Stimulated activated CD4-positive, alpha-beta T cell treated with anti-CD3 and anti-CD28 coated beads, Interleukin-1b, Interleukin-23, amount 100 ng/mL, for 48 hours (primary cell): Measurements from ENCODE around the gene NRP2.

Experiments
- DNase-seq: peaks from one replicate; pipeline ENCODE4 v3.0.0-alpha.2; 2020

The NRP2 gene

DNA sequence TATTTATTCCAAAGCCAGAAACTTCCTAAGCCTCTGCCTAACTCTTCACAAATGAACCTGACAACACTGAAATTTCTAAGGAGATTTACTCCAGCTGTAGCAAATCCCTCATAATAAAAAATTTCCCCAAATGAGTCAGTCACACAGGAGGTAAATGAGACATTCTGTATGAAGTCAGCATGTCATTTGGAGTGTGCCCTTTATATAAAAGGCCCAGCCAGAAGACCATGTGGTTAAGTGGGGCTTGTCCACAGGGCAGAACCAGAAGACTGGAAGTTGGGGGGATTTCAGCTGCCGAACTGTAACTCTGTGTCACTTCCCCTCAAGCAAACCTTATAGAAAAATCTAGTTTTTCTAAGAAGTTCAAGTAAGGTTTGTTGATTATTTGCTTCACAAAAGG, 30.2 kb downstream of the NRP2 start:
- no peak for DNase-seq

DNA sequence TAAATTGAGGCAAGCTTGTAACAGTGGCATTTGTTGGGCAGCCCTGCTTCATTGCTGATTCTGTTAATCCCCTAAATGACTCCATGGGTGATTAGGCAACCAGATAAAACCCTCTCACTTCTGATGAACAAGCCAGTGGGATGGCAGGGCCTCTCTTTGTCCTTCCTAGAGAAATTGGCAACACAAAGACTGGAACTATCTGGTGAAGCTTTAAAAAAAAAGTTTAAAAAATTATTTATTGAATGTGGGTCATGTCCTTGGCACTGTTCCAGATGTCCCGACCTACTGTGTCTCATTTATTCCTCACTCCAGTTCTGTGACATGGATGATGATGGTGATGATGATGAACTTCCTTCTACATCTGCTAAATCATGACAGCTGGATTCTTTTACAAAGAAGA, 30.8 kb downstream of the NRP2 start:
- no peak for DNase-seq

DNA sequence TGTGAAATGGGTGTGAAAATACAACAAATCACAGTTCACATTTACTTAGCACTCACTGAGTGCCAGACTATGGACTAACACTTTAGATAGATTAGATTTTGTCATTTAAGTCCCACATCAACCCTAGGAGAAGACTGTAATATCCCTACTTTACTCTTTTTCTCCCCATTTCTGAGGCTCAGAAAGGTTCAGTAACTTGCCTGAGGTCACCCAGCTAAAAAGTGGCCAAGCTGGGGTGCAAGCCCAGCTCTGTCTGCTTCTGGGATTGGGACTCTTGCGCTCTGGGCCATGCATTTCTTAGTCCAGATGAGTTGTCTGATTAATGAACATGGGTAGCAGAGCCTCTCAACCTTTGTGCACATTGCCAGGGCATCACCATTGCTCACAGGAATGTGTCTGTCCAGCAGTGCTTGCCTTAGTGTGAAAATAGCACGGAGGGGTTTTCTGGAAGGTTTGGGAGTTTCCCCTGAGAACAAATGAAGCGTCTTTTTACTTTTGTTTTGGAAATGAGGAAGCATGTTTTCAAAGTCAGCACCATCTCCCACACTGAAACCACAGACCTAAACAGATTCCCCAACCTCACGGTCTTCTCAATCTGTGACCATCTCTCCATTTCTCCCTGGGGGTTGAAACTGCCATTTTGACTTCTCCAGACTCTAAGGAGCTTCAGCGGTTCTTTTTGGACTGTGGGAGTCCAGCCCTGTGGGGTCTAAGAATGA, 31.9 kb downstream of the NRP2 start:
- no peak for DNase-seq

DNA sequence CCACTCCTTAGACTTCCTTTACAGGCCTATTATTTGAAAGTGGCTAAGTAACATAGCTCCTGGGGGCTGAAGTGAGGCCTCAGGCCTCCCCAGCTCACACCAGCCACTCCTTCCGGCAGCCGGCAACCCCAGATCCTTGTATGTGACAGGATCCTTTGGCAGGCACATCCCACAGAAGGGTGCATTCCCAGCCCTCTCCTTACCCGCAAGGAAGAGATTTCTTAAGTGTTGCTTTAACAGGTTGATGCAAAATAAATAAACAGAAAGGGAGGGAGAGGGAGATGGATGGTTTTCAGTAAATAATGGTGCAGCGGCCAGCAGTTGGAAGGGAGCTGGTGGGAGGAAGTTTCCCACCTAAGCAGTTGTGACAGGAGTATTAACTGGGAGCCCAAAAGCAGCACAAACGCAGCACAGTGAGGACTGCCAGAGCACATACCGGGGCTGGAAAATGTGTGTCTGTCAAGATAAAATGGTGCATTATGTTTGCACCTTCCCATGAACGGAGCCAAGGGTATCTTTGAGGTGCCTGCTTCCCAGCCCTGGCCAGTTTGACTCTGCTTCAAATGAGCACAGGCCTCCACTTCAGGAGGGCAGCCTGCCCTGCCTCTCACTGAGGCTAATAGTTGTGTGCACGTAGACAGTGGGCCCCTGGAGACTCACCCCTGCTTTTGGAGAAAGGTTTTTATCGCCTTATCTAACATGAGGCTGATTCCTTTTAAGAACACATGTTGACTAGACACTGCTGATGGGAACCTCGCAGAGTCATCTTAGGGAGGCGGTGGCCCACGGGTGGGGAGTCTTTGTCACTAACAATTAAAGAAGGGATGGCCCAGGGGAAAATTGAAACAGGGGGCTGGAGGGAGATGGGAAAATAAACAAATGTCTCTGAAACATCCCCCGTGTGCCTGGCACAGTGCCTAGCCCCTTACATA, 32.8 kb downstream of the NRP2 start:
- DNase-seq: no peak

DNA sequence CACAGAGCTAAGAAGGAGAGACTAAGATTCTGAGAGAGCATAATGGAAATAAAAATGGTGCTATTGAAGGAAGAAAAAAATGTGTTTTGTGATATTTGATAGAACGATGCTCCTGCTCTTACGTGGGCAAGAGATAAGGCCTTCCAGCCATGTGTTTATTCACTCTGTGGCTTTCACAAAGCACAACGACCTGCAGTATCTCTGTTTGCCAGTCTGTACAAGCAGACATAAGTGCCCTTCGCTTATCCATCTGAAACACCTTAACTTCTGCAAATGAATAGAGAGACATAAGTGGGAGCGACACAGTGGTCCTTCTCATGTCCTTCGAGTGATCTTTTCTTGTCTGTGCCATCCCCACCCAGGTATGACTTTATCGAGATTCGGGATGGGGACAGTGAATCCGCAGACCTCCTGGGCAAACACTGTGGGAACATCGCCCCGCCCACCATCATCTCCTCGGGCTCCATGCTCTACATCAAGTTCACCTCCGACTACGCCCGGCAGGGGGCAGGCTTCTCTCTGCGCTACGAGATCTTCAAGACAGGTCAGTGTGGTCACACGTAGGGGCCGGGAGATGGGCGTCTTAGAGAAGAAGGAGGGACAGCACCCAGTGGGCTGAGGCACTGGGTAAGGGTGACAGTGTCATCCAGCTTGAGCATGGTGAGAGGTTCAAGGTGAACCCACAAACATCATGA, 33.7 kb downstream of the NRP2 start:
- peak; percentile 4 for DNase-seq

DNA sequence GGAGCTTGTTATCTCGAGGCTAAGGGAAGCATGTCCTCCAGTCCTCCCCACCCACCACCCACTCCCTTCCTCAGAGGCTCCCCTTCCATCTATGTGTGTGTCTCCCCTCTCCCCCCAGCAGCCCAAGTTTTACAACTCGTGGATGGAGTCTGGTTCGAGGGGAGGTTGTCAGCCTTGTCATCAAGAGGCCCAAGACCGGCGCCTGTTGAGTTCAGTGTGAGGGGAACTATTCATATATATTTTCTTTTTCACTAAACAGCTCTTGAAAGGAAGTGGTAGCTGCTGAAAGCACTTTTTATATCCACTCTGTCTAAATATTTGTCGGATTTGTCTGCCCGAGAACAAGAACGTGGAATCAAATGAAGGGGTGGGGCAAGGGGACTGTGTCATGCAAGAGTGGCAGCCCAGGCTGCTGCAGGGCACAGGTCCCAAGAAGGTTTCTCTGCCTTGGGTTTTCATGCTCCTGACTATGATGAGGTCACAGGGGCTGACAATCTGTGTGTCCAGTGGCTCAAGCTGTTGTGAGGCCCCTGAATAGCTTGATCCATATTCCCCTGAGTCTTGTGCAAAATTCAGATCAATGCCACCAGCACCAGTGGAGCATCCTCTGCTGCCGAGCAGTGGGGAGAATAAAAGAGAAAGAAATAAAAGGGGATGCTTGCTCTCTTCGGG, 35.0 kb downstream of the NRP2 start:
- DNase-seq: no peak

DNA sequence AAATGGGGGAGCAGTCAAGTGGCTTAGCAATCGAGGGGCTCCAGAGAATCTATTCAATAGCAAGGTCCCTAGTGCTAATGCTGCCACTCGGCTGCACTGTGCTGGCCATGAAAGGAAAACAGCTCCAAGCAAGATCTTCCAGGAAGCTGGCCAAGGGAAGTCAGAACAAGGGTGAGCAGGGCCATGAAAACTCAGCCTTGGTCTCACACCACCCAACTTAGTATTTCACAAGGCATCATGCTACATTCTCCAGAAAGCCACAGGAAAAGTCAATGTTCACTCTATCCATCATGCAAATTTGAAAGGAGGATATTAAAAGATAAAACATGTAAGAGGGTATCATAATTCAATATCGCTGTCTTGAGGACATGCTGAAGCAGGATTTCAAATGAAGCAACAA, 35.7 kb downstream of the NRP2 start:
- DNase-seq: no peak

DNA sequence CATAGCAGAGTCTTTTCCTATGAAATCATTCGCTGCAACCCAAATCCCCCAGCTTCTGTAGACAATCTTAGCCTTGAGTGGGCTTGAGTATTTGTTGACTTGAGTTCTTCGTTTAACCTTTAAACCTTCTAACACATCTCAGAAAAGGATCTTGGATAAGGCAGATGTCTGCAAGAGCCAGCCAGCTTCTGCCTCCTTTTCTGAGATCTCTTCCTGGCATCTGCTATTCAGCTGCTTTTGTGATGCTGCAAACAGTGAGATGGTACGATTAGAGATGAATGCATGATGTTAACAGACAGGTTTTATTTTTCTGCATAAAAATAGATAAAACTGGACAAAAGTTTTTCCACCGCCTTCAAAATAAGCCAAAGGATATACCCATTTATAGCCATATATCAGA, 37.5 kb downstream of the NRP2 start:
- DNase-seq: no peak

DNA sequence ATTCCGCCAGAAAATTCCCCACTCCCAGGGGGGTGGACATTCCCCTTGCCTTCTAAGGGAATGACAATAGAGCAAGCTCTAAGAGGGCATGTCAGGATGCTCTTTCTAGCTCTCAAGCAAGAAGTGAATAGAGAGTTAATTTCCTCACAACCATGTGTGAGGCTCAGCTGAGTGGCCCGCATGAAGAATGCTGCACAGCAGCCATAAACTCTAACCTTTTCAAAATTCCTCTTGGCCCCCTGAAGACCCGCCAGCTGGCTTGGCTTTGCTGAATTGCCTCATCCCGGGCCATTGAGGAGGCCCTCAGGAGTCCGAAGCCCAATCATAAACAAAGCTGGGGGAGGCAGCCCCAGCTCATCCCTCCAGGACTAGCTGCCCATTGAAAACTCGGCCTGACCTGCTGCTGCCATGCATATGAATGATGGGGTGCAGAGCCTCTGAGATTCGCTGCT, 38.2 kb downstream of the NRP2 start:
- no peak for DNase-seq

DNA sequence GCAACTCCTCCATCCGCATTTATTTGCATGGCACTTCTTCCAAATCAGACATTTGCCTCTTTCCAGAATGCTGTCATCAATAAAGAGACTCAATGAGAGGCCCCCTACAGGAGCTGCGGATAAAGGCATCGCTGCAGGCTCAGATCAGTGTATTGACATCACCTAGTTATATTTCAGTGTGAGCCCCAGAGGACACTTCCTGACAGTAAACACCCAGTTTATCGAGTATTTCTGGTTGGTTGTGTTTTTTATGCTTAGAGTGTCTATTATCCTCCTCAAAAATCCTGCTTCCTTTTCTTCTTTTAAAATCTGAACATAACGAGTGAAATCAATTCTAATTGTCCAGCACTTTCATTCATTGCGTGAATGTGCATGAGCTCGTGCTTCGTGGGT, 38.8 kb downstream of the NRP2 start:
- DNase-seq: no peak

DNA sequence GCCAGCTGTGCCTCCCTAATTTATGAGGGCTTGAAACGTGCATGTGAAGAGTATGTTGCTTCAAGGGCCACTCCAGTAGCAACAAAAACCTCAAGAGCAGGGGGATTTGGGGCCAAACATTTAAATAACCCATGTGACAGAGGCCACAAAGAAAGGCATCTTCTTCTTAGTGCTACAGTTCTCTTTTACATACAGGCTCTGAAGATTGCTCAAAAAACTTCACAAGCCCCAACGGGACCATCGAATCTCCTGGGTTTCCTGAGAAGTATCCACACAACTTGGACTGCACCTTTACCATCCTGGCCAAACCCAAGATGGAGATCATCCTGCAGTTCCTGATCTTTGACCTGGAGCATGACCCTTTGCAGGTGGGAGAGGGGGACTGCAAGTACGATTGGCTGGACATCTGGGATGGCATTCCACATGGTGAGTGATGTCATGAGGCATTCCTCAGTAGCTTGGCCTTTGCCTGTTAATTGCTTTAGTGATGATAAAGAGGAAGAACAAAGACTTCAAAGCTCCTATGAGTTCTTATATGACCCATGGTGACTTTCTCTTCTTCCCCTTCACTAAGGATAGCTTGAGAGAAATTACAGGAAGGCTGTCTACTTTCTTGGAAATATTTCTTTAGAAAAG, 40.1 kb downstream of the NRP2 start:
- DNase-seq: no peak

DNA sequence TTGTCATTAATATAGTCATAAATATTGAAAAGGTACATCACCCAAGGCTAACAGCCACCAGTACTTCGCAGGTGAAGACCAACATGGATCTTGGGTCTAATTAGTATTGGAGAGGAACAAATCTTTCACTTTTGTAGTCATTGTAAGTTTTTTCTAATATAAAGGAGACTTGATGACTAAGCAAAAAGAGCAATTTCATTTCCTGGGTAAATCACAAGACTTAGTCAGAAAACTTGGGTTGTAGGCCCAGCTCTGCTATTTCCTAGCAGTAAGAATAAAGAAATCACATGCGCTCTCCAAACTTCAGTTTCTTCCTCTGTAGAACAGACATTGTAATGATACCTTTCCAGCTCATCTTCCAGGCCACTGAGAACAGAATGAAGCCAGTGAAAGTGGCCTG, 40.9 kb downstream of the NRP2 start:
- no peak for DNase-seq

DNA sequence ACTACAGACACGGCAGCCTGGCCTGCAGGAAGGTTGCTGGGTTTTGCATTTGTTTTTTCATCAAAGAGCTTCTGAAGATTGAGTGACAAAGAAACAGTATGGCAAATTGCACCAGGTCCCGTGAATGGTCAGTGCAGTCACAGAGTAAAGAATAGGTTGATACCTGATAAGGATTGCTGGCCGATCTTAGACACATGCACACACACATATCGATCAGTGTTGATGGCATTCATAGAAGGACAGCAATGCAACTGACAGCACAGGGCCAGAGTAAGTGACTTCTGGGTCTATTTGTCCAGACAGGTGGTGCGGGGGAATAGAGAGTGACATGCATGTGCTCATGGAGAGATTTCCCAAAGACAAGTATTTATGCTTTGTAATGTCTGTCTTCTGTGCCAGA, 42.8 kb downstream of the NRP2 start:
- no peak for DNase-seq

DNA sequence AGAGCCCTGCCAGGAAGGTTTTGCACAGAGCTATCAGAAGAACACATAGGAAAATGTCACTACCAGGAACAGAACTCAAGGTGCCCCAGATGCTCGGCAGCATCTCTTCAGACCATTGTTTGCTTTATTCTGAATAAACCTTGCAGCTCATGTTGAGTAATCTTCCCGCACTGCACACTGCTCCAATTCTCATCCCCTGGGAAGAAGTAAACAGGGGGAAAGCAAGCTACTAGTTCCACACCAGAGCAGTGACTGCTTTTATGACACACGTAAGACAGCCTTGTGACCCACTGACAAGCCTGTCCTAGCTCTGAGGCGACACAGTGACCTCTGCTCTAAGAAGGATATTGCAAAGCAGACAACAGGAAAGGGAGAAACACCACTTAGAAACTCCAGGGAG, 44.2 kb downstream of the NRP2 start:
- no peak for DNase-seq

DNA sequence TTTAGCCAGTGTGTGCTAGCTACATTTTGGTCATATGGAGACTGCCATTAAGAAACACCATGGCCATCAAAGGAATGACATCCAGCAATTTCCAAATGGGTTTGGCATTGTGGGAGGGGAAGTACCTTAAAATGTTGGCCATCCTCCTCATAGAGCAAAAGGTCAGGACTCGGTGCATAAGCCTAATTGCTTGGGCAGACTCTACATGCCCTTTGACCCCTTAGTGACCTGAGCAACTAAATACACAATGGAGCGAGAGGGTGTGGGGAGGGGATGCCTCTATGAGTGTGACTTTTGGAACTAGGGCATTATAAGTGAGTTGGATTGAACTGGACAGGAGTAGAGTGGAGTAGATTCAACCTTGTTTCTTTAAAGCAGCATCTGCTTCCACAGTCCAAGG, 44.9 kb downstream of the NRP2 start:
- DNase-seq: no peak

DNA sequence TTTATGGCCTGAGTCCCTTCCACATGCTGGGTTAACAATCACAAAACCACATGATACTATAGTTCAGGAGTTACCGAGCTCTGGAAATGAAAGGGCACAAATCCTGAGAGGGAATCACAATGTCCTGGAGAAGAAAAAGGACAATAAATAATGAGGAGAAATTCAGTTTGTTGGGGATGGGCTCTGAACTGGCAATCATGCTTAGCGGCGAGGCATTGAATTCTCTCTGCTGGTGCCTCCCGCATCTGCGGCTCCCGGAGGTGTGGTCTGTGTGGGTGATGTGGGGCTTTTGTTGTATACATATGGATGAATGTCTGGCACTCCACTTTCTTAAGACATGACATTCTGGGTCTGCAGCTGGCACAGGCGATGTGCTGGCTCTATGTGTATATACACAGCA, 46.1 kb downstream of the NRP2 start:
- DNase-seq: no peak

DNA sequence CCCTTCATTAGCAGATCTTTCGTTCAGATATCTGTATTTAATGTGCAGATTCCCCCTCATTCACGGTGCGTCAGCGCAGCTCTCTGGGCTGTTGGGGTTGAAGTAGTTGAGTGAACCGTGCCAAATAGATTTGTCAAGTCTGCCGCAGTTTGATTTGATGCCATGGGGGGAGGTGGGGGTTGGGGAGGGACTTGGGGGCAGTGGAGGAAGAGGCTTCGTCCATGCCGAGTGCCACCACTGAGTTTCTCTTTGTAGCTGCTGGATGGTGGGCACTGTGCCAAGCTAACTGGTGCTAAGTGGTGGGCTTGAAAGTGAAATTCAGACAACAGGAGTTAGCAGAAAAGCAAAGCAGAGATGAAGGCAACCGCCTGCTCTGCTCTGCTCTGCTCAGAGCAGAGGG, 47.9 kb downstream of the NRP2 start:
- no peak for DNase-seq

DNA sequence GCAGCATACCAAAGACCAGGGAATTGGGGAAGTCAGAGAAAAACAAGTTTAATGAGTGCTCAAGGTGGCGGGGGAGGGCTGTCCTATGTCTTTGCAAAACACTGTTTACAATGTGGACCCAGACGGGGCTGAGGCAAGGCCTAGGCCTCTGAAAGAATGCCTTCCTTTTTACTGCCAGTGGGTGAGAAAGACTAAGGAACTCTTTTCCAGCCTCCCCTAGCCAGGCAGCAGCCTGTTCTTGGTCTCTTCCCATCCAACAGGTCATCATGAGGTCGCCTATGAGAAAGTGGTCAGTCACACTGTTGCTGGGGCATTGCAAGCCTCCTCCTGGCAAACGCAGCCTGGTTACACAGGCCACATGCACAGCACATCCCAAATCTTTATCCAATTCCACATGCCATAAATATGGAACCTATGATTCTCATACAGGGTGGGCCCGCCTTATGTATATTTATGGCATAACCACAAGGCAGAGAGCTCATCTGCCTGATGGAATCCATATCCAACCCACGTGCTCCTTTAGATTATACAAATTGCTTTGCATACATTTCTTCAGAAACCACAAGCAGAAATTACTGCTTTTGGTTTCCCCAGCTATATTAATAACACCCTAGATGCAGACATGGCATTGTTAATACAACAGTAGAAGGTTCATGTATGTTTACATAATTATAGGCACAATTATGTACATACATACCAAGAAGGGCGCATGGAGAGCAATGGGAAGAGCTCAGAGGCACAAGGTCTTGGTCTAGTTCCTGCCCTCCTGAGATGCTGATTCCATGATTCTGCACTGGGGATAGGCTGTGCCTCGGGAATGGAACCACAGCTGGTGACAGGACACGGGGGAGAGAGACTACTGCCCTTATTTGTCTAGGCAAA, 48.6 kb downstream of the NRP2 start:
- DNase-seq: no peak

DNA sequence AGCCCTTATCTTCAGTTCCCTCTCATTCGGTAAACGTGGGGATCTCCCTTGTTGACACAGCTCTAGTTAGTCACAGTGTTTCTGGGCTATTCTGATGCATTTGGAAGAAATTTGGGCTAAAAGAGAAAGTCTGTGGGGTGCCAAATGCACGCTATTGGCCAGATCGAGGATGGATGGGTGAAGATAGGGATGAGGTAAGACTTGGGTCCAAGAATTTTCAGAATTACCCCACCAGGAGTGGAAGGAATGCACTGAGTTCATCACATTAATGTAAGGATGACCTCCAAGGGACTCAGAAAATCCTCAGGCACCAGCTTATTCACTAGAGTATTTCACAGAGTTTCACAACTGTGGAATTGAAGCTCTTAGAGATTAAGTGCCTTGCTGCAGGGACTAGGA, 49.3 kb downstream of the NRP2 start:
- DNase-seq: no peak

DNA sequence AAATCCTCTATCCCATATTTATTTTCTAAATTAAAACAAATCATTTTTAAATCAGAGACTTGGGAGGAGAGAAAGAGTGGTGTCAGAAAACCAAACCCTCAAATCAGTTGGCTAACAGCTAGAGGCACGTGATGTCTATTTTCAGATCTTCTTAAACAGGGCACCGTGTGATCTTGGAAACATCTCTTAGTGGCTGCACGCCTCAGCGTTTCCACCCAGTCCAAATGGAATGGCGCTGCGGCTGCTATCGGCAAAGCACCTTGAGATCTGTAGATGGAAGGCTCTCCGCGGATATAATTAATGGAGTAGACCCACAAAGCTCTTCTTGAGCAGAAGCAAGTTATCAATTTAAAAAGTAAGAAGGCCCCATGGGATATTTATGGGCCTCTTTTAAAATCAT, 50.0 kb downstream of the NRP2 start:
- DNase-seq: no peak

DNA sequence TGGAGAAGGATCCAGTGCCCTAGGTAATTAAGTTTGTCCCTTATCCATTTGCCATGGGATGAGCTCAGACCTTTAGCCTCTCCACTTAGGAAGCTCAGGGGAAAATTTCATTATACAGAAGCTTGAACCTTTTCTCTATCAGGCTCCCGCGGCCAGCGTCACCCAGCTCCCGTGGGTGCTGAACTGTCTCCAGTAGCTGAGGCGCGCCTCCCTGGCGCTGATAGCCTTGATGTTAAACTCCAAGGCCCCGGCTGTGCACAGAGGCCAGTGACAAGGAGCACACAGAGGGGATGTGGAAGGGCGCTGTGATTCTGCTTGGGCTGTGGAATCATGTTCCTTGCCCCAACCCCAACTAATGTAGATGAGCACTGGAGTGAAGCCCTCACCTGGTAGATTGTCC, 50.8 kb downstream of the NRP2 start:
- DNase-seq: no peak

DNA sequence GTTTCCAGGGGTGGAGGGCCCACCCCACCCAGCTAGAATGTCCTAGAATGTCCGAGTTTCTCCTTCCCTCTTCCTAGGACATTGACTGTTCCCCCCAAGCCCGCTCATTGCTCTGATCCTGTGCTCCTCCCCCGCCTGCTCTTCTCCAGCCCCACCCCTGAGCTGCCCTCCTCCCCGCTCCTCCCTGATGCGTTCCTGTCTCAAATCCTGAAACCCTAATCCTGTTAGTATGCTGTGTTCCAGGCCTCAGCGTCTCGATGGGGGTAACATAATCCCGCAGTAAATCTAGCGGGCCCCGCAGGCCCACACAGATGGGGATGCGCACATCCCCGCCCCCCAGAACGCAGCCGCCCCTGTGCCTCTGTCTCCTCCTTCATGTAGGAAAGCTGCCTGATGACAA, 51.3 kb downstream of the NRP2 start:
- DNase-seq: no peak
